Embryonic facial prominence (tissue), 1 donor: ENCODE measurements around the gene CES2.

Experiments used
- DNase-seq: peaks from one replicate; pipeline ENCODE4 v3.0.0-alpha.2; 2016; ENCODE audit errors: extremely low spot score

The CES2 gene

DNA sequence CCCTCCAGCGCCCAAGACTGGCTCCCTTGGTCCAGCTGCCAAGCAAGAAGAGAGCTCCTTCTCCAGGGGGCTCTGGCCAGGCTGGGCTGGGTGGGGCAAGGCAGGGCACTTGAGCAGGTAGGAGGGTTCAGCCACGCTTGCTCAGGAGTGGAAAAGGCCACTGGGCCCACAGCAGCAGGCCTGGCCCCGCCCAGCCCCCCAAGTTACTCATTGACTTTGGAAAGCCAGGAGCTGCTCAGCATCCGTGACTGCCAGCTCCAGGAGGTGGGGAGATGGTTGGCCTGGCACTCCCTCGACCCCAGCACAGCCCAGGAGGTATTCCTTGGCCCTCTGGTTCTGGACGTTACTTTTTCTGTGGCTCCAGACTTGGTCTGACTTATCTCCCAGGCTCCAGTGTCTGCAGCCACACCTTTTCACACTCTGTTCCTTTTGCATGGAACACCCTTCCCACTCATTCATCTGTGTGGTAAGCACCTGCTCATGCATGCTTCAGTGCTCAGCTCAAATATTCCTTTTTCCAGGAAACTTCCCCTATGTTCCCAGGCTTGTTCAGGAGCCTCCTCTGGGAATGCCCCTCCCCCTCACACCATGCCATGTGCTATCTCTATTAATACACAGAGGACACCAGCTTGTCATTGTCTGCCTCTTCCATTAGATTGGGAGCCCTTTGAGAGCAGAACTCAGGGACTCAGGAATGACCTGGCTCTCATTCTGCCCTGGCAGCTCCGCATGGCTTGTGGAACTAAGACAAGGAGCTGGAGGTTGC lies 16.3 kb upstream of the CES2 start, which contains the start of gene CDH16:
CDH16 (minus strand) TSS at position 83 of the 766 bp plus-strand sequence. CDS start 820 bp downstream, outside the sequence.
- no peak for DNase-seq

DNA sequence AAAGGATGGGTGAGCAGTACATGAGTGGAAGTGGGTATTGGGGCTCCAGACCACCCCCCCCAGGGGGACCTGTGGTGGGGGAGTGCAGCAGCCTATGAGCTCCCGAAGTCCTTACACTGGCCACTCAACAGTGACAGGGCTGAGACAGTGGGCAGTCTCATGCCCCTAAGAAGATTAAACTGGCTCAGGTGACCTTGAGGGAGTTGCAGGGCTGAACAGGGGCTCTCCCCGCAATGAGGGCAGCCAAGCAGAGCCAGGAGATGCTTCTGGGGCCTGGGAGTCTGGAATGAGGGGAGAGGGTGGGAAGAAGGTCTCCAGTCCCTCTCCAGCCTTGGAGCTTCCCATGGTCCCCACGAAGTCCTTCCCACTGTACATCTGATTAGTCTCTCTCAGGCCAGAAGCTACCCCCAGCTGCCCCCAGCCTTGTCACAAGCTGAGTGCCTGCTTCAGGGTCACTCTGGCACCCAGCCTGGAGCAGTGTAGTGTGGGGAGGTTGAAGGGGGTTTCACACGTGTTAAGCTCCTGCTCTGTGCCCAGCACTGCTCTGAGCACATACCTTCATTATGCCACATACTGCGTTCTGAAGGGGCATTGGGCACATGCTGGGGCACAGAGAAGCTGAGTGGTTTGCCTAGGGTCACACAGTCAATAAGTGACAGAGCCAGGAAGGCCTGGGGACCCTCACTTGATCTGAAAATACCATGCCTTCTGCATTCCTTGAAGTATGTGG lies 15.6 kb upstream of the CES2 start:
- DNase-seq = no peak

DNA sequence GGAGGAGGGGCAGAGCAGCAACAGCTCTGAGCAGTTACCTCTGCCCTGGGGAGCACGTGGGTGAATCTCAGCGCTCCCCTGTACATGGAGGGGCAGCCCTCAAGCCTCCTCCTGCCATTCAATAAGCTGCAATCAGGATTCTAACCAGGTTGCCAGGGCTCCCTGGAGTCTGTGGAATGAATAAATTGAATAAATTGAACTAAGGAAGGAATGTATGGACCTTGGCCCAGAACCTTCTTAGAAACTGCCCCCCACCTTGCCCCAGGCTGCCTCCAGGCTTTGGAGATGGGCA lies 15.1 kb upstream of the CES2 start:
- DNase-seq = no peak

DNA sequence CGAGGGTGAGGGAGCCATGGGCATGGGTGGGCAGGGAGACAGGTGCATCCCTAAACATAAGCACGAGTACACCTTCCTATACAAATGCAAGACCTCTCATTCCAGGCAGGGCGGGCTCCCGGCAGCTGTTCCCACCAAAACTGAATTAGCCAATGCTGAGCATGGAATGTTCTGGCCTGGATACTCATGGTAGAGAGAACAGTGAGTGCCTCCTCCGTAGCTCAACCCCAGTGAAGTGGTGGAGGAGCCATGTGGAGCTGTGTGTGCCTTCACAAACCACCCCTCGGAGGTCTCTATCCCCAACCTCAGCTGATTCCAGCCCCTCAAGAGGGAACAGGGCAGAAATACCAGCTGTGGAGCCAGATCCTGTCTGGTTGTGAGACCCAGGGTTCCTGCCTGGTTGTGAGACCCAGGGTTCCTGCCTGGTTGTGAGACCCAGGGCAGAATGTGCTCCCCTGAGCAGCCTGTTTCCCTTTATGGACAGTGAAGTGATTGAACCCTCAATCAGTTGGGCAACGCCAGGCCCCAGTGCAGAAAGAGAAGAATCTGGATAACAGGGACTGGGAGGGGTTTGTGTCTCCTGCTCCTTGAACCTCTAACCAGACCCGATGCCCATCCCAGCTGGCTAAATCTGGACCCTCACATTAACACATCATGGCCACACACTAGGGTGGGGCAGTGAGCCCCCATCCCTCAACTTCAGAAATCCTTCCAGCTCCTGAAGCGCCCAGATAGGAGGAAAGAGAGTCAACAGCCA lies 14.2 kb upstream of the CES2 start:
- DNase-seq = no peak

- DNase-seq = no peak
These were observed 13.4 kb upstream of the CES2 start for GRCh38 chr16:66921729-66922450.

GRCh38 chr16:66923247-66923731 lies 12.0 kb upstream of the CES2 start:
- no peak for DNase-seq

GRCh38 chr16:66923866-66924265 lies 11.4 kb upstream of the CES2 start:
- no peak for DNase-seq

- no peak for DNase-seq
These were observed 10.6 kb upstream of the CES2 start for GRCh38 chr16:66924527-66925321.

- DNase-seq = no peak
These were observed 9.9 kb upstream of the CES2 start, which contains the start of gene RRAD for GRCh38 chr16:66925322-66925840. RRAD (minus strand) TSS chr16:66925535; CDS start chr16:66925179, 356 bp downstream.

DNA sequence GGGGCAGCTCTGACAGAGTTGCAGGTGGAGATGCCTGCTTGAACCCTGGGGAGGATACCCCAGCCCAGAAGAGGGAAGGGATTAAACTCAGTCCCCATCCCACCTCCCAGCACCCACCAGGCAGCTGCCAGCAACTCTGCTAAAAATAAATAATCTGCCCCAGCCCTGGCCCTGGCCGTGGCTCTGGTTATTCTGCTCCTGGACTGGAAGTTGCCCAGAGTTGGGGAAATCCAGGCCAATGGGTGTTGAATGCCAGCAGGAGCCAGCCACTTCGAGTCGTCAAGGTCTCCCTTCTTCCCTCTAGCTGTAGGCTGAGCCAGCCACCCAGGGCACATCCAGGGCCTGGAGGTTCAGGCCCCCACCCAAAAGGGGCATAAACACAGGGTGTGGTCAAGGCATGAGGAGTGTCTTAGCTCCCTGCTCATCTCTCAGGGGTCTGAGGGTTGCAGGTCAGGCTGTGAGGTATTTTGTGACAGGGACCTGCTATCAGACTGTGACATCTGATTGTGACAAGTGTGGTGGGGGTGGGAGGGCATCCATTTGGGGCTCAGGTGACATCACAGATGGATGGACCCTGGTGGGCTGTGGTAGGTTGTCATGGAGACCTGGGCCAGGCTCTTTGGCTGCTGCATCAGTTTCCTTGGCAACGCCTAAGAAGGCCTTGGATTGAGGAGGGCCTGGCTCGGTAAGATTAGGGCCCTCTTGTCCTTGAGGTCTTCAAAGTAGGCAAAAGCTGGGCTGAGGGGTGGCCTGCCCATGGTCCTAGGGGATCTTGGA lies 9.0 kb upstream of the CES2 start:
- no peak for DNase-seq

DNA sequence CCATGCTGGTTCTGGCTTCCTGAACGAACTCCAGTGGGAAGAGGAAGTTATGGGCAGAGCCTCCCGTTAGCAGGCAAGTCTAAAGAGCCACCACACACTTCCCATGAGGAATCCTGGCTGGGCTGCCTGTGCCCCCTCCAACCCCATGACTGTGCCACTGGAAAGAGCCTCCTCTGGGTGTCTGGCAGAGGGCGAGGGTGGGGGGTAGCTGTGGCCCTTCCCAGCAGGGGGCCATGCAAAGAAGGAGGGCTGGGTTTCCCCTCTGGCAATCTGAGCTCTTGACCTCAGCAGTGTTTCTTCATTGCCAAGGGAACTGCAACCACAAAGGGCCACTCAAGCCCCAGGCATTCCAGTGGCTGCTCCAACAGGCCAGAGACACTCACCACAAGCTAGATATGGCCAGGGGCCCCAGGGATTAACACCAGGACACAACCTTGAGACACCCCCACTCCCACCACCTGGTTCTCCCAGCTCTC lies 8.3 kb upstream of the CES2 start:
- no peak for DNase-seq

- DNase-seq = no peak
These were observed 7.2 kb upstream of the CES2 start for GRCh38 chr16:66927918-66928649.

DNA sequence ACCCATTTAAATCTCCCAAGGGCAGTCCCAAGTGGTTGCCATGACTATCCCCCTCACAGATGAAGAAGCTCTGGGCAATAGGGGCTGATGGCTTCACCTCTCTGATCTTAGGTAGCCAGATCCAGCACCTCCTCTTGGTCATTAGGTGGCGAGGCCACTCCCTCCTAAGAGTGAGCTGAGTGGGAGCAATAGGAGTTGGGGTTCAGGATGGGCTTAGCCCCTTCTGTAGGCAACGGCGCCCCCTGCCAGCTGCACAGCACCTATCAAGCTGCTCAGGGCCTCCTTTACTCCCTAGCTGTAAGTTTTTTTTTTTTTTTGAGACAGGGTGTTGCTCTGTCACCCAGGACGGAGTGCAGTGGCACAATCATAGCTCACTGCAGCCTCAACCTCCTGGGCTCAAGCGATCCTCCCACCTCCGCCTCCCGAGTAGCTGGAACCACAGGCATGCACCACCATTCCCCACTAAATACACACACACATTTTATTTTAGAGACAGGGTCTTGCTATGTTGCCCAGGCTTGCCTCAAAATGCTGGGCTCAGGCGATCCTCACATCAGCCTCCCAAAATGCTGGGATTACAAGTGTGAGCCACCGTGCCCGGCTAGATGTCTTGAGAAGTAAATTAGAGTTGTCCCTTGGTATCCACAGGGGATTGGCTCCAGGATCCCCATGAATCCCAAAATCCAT lies 6.5 kb upstream of the CES2 start:
- DNase-seq = no peak

- DNase-seq = no peak
These were observed 5.1 kb upstream of the CES2 start for GRCh38 chr16:66930189-66930588.

GRCh38 chr16:66931665-66932064 lies 3.7 kb upstream of the CES2 start:
- DNase-seq = no peak

DNA sequence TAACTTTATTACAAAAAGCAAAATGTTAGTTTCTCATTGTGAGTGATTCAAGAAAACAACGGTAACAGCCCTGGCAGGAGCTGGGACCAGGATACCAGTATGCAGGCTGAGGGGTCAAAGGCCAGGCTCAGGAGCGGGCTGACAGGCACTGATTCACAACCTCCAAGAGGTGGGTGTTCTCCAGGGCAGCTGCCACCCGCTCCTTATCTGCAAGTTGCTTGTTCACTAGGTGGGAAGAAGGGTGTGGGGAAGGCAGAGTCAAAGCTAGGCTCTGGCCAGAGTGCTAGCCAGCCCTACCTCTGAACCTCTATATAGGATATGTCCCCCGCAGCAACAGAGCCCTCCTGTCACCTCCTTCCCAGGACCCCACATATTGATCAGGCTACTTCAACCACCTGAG lies 3.2 kb upstream of the CES2 start:
- DNase-seq = no peak

- no peak for DNase-seq
These were observed 1.6 kb upstream of the CES2 start for GRCh38 chr16:66933776-66934137.

GRCh38 chr16:66934138-66934838 lies 1.0 kb upstream of the CES2 start, which contains the start of gene CIAO2B:
CIAO2B (minus strand) TSS chr16:66934402; CDS start chr16:66934364, 38 bp downstream.
- peak; percentile 78 for DNase-seq
